ENCODE data around the gene TOMM40. TPM values are rescaled to one million over a fixed set of nuclear protein-coding genes. Genes with fewer than 3 reads are reported as not detected.

The TOMM40 gene
- total RNA-seq, 1 donor from 2014 or later = 47.4 TPM

GRCh38 chr19:44904426-44904994 is 13.5 kb downstream of the TOMM40 start:
- Mint-ChIP-seq H3K36me3 (ENCODE audit: unreplicated experiment) (peaks cover 9% of the 10 kb centered on the region), H3K4me3 (ENCODE audit: unreplicated experiment) (no peak overlapping the region), H3K4me1 (ENCODE audit: unreplicated experiment) (peaks cover 20% of the 10 kb centered on the region), H3K27ac (ENCODE audit: unreplicated experiment) (no peak overlapping the region), H3K9me3 (ENCODE audit: unreplicated experiment) (no peaks in the 10 kb centered on the region), H3K27me3 (ENCODE audit: unreplicated experiment) (peaks cover 3% of the 10 kb centered on the region)
- TF ChIP-seq, protein P1, sequence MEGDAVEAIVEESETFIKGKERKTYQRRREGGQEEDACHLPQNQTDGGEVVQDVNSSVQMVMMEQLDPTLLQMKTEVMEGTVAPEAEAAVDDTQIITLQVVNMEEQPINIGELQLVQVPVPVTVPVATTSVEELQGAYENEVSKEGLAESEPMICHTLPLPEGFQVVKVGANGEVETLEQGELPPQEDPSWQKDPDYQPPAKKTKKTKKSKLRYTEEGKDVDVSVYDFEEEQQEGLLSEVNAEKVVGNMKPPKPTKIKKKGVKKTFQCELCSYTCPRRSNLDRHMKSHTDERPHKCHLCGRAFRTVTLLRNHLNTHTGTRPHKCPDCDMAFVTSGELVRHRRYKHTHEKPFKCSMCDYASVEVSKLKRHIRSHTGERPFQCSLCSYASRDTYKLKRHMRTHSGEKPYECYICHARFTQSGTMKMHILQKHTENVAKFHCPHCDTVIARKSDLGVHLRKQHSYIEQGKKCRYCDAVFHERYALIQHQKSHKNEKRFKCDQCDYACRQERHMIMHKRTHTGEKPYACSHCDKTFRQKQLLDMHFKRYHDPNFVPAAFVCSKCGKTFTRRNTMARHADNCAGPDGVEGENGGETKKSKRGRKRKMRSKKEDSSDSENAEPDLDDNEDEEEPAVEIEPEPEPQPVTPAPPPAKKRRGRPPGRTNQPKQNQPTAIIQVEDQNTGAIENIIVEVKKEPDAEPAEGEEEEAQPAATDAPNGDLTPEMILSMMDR (IDR thresholded peaks at IDR 0.05) = peak; percentile 26
- DNase-seq (ENCODE audit: extremely low spot score, unreplicated experiment) = no peak

- H3K4me1 Mint-ChIP-seq (ENCODE audit: unreplicated experiment) = peaks cover 27% of the 10 kb centered on the region
- H3K9me3 Mint-ChIP-seq (ENCODE audit: unreplicated experiment) = no peaks in the 10 kb centered on the region
- peaks cover 3% of the 10 kb centered on the region for H3K27me3 Mint-ChIP-seq (ENCODE audit: unreplicated experiment)
- peaks cover 6% of the 10 kb centered on the region for H3K36me3 Mint-ChIP-seq (ENCODE audit: unreplicated experiment)
- DNase-seq (ENCODE audit: extremely low spot score, unreplicated experiment) = no peak
- TF ChIP-seq, protein P1 (IDR thresholded peaks at IDR 0.05) = no peak
- peak within 1 kb of the TSS; percentile 71 for H3K4me3 Mint-ChIP-seq (ENCODE audit: unreplicated experiment)
- H3K27ac Mint-ChIP-seq (ENCODE audit: unreplicated experiment) = peak within 1 kb of the TSS; percentile 50
Measured at GRCh38 chr19:44905437-44906160, 14.5 kb downstream of the TOMM40 start, which contains the start of gene APOE. TSS of gene APOE (plus strand) at chr19:44905796. CDS start at chr19:44906625, 829 bp downstream.

DNA sequence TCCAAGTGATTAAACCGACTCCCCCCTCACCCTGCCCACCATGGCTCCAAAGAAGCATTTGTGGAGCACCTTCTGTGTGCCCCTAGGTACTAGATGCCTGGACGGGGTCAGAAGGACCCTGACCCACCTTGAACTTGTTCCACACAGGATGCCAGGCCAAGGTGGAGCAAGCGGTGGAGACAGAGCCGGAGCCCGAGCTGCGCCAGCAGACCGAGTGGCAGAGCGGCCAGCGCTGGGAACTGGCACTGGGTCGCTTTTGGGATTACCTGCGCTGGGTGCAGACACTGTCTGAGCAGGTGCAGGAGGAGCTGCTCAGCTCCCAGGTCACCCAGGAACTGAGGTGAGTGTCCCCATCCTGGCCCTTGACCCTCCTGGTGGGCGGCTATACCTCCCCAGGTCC is 16.6 kb downstream of the TOMM40 start:
- Mint-ChIP-seq H3K9me3 (ENCODE audit: unreplicated experiment) (no peaks in the 10 kb centered on the region), H3K27ac (ENCODE audit: unreplicated experiment) (no peak overlapping the region), H3K4me1 (ENCODE audit: unreplicated experiment) (peaks cover 38% of the 10 kb centered on the region), H3K36me3 (ENCODE audit: unreplicated experiment) (peaks cover 3% of the 10 kb centered on the region), H3K27me3 (ENCODE audit: unreplicated experiment) (peaks cover 3% of the 10 kb centered on the region), H3K4me3 (ENCODE audit: unreplicated experiment) (no peak overlapping the region)
- TF ChIP-seq, protein P1 (IDR thresholded peaks at IDR 0.05) = no peak
- no peak for DNase-seq (ENCODE audit: extremely low spot score, unreplicated experiment)

DNA sequence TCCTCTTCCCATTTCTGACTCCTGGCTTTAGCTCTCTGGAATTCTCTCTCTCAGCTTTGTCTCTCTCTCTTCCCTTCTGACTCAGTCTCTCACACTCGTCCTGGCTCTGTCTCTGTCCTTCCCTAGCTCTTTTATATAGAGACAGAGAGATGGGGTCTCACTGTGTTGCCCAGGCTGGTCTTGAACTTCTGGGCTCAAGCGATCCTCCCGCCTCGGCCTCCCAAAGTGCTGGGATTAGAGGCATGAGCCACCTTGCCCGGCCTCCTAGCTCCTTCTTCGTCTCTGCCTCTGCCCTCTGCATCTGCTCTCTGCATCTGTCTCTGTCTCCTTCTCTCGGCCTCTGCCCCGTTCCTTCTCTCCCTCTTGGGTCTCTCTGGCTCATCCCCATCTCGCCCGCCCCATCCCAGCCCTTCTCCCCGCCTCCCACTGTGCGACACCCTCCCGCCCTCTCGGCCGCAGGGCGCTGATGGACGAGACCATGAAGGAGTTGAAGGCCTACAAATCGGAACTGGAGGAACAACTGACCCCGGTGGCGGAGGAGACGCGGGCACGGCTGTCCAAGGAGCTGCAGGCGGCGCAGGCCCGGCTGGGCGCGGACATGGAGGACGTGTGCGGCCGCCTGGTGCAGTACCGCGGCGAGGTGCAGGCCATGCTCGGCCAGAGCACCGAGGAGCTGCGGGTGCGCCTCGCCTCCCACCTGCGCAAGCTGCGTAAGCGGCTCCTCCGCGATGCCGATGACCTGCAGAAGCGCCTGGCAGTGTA is 17.2 kb downstream of the TOMM40 start:
- TF ChIP-seq, protein P1 (IDR thresholded peaks at IDR 0.05) = no peak
- Mint-ChIP-seq H3K27ac (ENCODE audit: unreplicated experiment) (no peak overlapping the region), H3K9me3 (ENCODE audit: unreplicated experiment) (no peaks in the 10 kb centered on the region), H3K4me3 (ENCODE audit: unreplicated experiment) (no peak overlapping the region), H3K4me1 (ENCODE audit: unreplicated experiment) (peaks cover 43% of the 10 kb centered on the region), H3K27me3 (ENCODE audit: unreplicated experiment) (peaks cover 3% of the 10 kb centered on the region), H3K36me3 (ENCODE audit: unreplicated experiment) (peaks cover 2% of the 10 kb centered on the region)
- DNase-seq (ENCODE audit: extremely low spot score, unreplicated experiment) = no peak

GRCh38 chr19:44908836-44909261 is 17.8 kb downstream of the TOMM40 start:
- H3K27me3 Mint-ChIP-seq (ENCODE audit: unreplicated experiment) = peaks cover 3% of the 10 kb centered on the region
- no peaks in the 10 kb centered on the region for H3K36me3 Mint-ChIP-seq (ENCODE audit: unreplicated experiment)
- no peak overlapping the region for H3K27ac Mint-ChIP-seq (ENCODE audit: unreplicated experiment)
- H3K9me3 Mint-ChIP-seq (ENCODE audit: unreplicated experiment) = no peaks in the 10 kb centered on the region
- no peak overlapping the region for H3K4me3 Mint-ChIP-seq (ENCODE audit: unreplicated experiment)
- peaks cover 40% of the 10 kb centered on the region for H3K4me1 Mint-ChIP-seq (ENCODE audit: unreplicated experiment)
- TF ChIP-seq, protein P1 (IDR thresholded peaks at IDR 0.05) = no peak
- no peak for DNase-seq (ENCODE audit: extremely low spot score, unreplicated experiment)
